HEK293 (cell line): ENCODE data around the gene AKAP8L.

ENCODE experiments used
- BCL6B ChIP-seq: fragments of 450-650 bp; formaldehyde crosslinking; IDR thresholded peaks from 2 replicates; pipeline ENCODE4 v1.5.1; 2017; ENCODE audit warnings: missing biosample characterization, missing genetic modification characterization
- EGR2 ChIP-seq: fragments of 450-650 bp; formaldehyde crosslinking; IDR thresholded peaks from 2 replicates; pipeline ENCODE4 v1.5.1; 2016; ENCODE audit warnings: low read depth, missing biosample characterization, missing genetic modification characterization
- GFI1B ChIP-seq: fragments of 450-650 bp; formaldehyde crosslinking; IDR thresholded peaks from 2 replicates; pipeline ENCODE4 v1.5.1; 2016; ENCODE audit warnings: missing biosample characterization, missing genetic modification characterization
- GLIS1 ChIP-seq: fragments of 450-650 bp; formaldehyde crosslinking; IDR thresholded peaks from 2 replicates; pipeline ENCODE4 v1.5.1; 2016; ENCODE audit warnings: missing biosample characterization, missing genetic modification characterization
- INSM2 ChIP-seq: fragments of 450-650 bp; formaldehyde crosslinking; IDR thresholded peaks from 2 replicates; pipeline ENCODE4 v1.5.1; 2016; ENCODE audit warnings: missing biosample characterization, missing genetic modification characterization
- KLF7 ChIP-seq: fragments of 450-650 bp; formaldehyde crosslinking; IDR thresholded peaks from 2 replicates; pipeline ENCODE4 v1.5.1; 2016; ENCODE audit warnings: missing biosample characterization, missing genetic modification characterization, borderline replicate concordance
- OSR2 ChIP-seq: fragments of 450-650 bp; formaldehyde crosslinking; IDR thresholded peaks from 2 replicates; pipeline ENCODE4 v1.5.1; 2016; ENCODE audit warnings: missing biosample characterization, missing genetic modification characterization
- PRDM2 ChIP-seq: fragments of 450-650 bp; formaldehyde crosslinking; IDR thresholded peaks from 2 replicates; pipeline ENCODE4 v1.5.1; 2016; ENCODE audit warnings: missing biosample characterization, missing genetic modification characterization, borderline replicate concordance
- SP7 ChIP-seq: fragments of 450-650 bp; formaldehyde crosslinking; IDR thresholded peaks from 2 replicates; pipeline ENCODE4 v1.5.1; 2016; ENCODE audit warnings: missing biosample characterization, missing genetic modification characterization
- ZBTB10 ChIP-seq: fragments of 450-650 bp; formaldehyde crosslinking; IDR thresholded peaks from 2 replicates; pipeline ENCODE4 v1.5.1; 2016; ENCODE audit warnings: missing biosample characterization, missing genetic modification characterization
- ZBTB20 ChIP-seq: fragments of 450-650 bp; formaldehyde crosslinking; IDR thresholded peaks from 2 replicates; pipeline ENCODE4 v1.5.1; 2016; ENCODE audit warnings: missing biosample characterization, missing genetic modification characterization
- ZBTB26 ChIP-seq: fragments of 450-650 bp; formaldehyde crosslinking; optimal IDR thresholded peaks from 2 replicates; pipeline ENCODE3; 2016; ENCODE audit warnings: missing biosample characterization, mild to moderate bottlenecking, missing genetic modification characterization
- ZBTB6 ChIP-seq: fragments of 450-650 bp; formaldehyde crosslinking; IDR thresholded peaks from 2 replicates; pipeline ENCODE4 v1.5.1; 2017; ENCODE audit warnings: missing biosample characterization, missing genetic modification characterization
- ZBTB7A ChIP-seq: fragments of 450-650 bp; formaldehyde crosslinking; IDR thresholded peaks from 2 replicates; pipeline ENCODE4 v1.5.1; 2016; ENCODE audit warnings: low read depth, missing biosample characterization, missing genetic modification characterization
- ZNF214 ChIP-seq: fragments of 450-650 bp; formaldehyde crosslinking; IDR thresholded peaks from 2 replicates; pipeline ENCODE4 v1.5.1; 2017; ENCODE audit warnings: missing biosample characterization, mild to moderate bottlenecking, missing genetic modification characterization, borderline replicate concordance
- ZNF274 ChIP-seq, 2 experiments: fragments of 200-500 bp in 1 of 2; fragments of 450-650 bp in 1 of 2; sonication (Bioruptor generic) in 1 of 2; formaldehyde crosslinking in 1 of 2; IDR thresholded peaks; 2 replicates each; pipeline versions ENCODE4 v1.5.1 to v1.6.1; 2014 to 2016; ENCODE audit warnings: borderline replicate concordance in 1 of 2, inconsistent platforms in 1 of 2, low read length in 1 of 2, missing biosample characterization in 1 of 2, missing genetic modification characterization in 1 of 2
- ZNF311 ChIP-seq: fragments of 450-650 bp; formaldehyde crosslinking; IDR thresholded peaks from 2 replicates; pipeline ENCODE4 v1.5.1; 2017; ENCODE audit warnings: missing biosample characterization, missing genetic modification characterization, borderline replicate concordance
- ZNF398 ChIP-seq: fragments of 450-650 bp; formaldehyde crosslinking; IDR thresholded peaks from 2 replicates; pipeline ENCODE4 v1.5.1; 2017; ENCODE audit warnings: missing biosample characterization, missing genetic modification characterization
- ZNF624 ChIP-seq: fragments of 450-650 bp; formaldehyde crosslinking; IDR thresholded peaks from 2 replicates; pipeline ENCODE4 v1.5.1; 2017; ENCODE audit warnings: missing biosample characterization, missing genetic modification characterization
- ZNF677 ChIP-seq: fragments of 450-650 bp; IDR thresholded peaks from 2 replicates; pipeline ENCODE4 v1.5.0; 2018; ENCODE audit warnings: missing biosample characterization, mild to moderate bottlenecking, missing genetic modification characterization, moderate library complexity
- ZNF791 ChIP-seq: fragments of 450-650 bp; formaldehyde crosslinking; IDR thresholded peaks from 2 replicates; pipeline ENCODE4 v1.5.1; 2016; ENCODE audit warnings: missing biosample characterization, missing genetic modification characterization

AKAP8L gene

GRCh38 chr19:15418579-15419412, at the start of gene AKAP8L (continued):
- TF ChIP-seq ZBTB6 (tag by site-specific recombination) (no peak), ZNF677 (tag by site-specific recombination) (no peak), ZNF214 (no peak), EGR2 (tag by site-specific recombination) (peak; percentile 32; the same call in 1 of the 2 replicates), ZNF398 (peak; percentile 65), SP7 (tag by site-specific recombination) (peak; percentile 79), ZNF791 (no peak), OSR2 (peak; percentile 24), GFI1B (0 out of 2 replicates have a peak, but pooled peaks have one; percentile 9), ZBTB7A (tag by site-specific recombination) (peak; percentile 84), ZBTB20 (tag by site-specific recombination) (peak; percentile 73; the same call in 1 of the 2 replicates), KLF7 (tag by site-specific recombination) (no peak; the same call in 1 of the 2 replicates), INSM2 (tag by site-specific recombination) (peak; percentile 79; the same call in 1 of the 2 replicates), ZNF311 (tag by site-specific recombination) (no peak), BCL6B (tag by site-specific recombination) (no peak), ZBTB26 (tag by site-specific recombination) (peak; percentile 37), ZNF624 (tag by site-specific recombination) (no peak), ZNF274 (IDR thresholded peaks at IDR 0.05; ENCODE audit: low read length) (no peak), ZNF274 (tag by site-specific recombination; IDR thresholded peaks at IDR 0.05; ENCODE audit: borderline replicate concordance) (no peak), PRDM2 (tag by site-specific recombination) (no peak), ZBTB10 (peak; percentile 67; the same call in 1 of the 2 replicates), GLIS1 (0 out of 2 replicates have a peak, but pooled peaks have one; percentile 40)
